HG03439 (cell line): ENCODE data around the gene SERP2.
"Not testable (repeated sequence)": the region's sequence is repeated elsewhere in the genome, so short reads cannot be mapped to it uniquely, and the experiment has no call there.

Experiments used
- ATAC-seq: cut with Tn5 transposase; IDR thresholded peaks from one replicate; pipeline ENCODE4 v1.9.1; 2021; ENCODE audit warnings: mild to moderate bottlenecking, moderate library complexity; ENCODE audit not compliant: unreplicated experiment

Gene SERP2

DNA sequence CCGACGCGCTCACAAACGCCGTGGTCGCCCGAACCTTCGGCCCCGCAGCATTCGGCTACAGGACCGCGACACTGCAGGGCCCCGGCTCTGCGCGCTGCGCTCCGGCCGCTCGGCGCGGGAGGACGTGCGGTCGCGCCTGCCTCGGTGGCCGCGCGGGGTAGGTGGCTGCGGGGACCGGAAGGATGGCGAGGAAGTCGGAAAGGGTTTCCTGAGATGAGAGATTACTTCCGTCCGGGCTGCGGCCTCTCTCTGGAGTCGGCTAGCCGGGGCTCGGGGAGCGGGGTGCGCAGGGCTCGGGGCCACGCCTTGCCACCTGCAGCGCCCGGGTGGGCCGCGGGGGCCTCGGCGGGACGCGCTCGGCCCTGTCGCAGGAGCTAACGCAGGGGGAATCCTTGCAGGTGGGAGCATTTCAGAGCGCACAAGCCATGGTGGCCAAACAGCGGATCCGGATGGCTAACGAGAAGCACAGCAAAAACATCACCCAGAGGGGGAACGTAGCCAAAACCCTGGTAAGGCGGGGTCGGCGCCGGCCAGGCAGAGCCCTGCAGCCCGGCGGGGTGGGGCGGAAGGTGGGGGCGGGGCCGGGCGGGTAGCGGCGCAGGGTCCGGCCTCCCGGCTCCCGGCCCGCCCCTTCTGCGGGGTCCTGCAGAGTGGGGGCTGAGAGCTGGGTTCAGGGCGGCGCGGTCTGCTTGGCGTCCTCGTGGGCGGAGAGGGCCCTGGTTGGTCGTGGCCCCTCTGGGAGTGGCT lies at the start of gene SERP2:
Gene SERP2 (plus strand): TSS at position 224 of the 747 bp plus-strand sequence. CDS start 202 bp downstream, at position 426.
- no peak for ATAC-seq

DNA sequence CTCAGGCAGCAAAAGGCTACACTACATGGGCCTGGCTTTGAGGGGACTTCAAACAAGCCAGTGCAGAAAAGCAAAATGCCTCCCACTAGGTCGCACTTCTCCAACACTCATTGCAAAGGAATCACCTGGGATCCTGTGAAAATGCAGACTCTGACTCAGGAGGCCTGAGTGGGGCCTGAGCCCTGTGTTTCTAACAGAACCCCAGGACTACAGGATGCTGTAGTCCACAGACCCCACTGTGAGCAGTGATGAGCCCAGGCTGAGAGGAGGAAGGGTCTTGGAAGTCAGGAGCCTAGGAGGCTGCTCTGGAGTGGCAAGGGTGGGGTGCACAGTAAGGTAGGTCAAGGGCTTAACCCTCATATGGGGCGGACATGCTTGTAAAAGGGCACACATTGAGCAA lies 46.7 kb upstream of the SERP2 start:
- no peak for ATAC-seq

DNA sequence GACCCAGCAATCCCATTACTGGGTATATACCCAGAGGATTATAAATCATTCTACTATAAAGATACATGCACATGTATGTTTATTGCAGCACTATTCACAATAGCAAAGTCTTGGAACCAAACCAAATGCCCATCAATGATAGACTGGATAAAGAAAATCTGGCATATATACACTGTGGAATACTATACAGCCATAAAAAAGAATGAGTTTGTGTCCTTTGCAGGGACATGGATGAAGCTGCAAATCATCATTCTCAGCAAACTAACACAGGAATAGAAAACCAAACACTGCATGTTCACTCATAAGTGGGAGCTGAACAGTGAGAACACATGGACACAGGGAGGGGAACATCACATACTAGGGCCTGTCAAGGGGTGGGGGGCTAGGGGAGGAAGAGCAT lies 44.6 kb upstream of the SERP2 start:
- ATAC-seq = not testable (repeated sequence)

DNA sequence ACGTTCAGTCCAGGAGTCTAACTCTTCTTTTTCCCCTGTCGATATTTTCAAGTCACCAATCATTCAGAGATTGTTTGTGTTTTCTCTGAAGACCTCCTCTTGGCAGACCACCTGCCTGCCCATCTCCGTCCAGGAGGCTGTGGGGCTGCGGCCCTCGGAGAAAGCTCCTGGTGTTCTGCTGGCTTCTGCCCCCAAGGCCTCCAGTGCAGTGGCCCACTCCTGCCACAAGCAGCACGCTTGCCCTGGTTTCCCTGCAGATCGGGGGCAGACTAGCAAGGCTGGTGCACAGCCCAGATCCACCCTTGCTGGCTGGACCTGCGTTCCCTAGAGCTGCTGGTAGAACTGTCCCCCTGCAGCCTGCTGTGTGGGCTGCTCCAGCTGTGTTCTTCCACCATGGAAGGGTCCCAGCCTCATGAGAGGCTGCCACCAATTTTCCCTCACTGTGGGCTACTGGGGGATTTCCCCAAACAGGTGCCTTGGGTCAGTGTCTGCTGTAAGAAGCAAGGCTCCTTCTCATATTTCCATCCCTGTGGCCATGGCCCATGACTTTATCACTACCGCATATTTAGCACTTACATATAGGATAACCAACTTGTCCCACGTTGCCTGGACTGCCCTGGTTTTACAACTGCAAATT lies 43.6 kb upstream of the SERP2 start:
- ATAC-seq = no peak

DNA sequence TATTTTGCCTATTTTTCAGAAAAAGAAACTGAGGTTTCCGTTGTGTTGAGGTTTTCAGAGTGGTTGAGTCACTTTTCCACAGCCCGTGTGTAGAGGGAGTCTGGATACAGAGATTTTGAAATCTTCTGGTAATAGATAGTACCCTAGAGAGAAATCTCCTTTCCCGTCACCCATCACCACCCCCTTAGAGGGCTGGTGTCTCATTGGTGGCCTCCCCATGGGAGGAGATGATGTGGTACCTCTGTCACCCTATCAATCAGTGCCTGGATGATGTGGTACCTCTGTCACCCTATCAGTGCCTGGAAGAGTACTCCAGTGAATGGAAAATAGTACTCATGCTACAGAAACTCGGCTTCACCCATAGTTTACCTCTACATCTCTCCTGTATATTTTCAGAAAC lies 42.2 kb upstream of the SERP2 start:
- ATAC-seq = no peak

DNA sequence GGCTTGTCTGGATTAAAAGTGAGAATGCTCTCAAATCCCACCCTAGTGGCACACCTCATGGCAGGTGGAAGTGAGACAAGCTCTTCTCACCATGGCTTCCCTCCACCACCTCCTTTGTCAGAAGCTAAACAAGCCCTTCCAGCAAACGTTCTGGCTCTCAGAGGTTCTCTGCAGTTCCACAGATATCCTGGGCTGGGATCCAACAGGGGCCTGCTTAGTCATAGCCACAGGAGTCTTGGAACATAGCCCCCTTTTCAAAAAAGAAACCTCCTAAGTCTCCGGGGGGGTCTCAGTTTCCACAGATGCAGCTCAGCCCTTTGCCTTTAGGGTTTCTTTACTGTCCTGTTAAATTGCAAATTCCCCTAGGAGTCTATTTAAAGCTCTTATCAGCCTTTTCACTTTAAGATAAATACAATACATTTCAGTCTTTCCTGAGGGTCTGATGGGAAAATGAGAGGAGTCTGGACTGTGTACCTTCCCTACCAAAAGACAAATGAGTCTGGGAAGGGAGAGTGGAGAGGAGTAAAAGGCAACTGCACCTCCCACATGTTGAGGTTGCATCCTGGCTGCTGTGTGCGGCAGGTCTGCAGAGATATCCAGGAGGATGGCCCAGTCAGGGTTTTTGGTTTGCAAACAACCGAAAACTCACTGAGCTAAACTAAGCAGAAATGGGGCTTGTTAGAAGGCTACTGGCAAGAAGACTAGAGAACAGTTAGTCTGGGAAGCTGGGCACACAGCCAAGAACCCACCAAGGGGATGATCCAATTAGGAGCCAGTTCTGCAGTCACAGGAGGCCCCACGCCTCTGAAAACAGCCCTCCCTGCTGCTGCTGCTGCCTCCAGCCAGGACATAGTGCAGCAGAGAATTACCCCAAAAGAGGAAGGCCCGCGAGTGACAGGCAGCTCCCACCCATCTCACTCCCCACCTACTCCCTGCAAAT lies 41.4 kb upstream of the SERP2 start:
- no peak for ATAC-seq

DNA sequence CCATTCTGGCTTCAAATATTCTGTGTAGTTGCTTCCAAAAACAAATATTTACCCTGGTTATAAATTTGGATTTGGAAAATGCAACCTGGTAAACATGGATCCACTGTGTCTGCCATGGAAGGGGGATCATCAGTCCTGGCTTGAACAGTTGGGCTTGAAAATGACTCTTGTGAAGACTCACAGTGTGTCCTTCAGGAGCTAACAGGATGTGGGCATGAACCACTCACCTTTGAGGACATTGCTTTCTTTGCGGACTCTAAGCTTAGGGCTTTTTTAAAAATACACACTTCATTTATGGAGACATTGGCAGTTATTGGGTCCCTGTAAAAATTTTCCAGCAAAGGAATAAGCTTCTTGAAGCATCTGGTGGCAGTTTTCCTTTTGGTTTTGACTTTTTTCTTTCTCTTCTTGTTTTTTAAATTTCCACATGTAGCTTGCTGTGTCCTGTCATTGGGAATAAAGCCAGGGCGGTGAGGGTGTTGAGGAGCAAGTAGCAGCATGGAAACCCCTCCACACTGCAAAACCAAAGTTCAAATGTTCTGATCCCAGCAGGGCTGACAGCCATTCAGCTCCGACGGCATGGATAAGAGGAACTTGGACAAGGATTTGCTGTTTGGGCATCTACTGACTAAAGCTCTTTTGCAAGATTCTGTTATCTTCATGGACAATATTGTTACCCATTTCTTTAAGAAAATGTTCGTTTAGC lies 39.5 kb upstream of the SERP2 start:
- ATAC-seq = no peak

DNA sequence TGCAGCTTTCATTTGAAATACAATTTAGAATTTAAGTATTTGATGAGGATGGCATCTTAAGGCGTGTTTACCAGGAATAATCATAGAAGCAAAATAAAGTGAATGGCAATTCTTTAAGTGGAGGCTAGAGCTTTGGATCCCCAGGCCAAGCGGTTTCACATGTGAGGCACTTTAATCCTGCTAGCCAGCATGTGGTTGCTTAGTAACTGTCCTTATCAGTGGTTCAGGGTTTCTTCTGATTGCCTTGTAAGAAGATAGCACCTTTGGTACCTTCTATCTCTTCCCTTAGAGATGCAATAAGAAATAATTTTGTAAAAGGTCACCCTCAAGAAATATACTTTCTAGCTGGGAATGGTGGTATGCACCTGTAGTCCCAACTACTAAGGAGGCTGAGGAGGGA lies 38.9 kb upstream of the SERP2 start:
- ATAC-seq = no peak

DNA sequence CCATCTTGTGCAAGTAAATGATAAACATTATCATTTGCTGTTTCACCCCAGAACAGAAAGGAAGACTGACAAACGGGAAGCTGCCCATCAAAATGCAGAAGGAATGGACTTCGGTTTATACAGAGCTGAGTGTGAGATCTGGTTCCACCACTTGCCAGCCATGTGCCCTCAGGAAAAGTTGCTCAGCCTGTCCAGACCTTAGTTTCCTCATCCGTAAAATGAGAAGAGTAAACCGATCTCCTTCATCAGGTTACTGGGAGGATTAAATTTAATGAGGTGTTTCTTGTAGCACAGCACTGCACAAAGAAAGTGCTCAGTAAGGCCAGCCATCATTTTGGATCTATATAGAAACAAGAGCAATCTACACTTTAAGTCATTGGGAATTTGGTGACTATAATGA lies 36.7 kb upstream of the SERP2 start:
- ATAC-seq = no peak

DNA sequence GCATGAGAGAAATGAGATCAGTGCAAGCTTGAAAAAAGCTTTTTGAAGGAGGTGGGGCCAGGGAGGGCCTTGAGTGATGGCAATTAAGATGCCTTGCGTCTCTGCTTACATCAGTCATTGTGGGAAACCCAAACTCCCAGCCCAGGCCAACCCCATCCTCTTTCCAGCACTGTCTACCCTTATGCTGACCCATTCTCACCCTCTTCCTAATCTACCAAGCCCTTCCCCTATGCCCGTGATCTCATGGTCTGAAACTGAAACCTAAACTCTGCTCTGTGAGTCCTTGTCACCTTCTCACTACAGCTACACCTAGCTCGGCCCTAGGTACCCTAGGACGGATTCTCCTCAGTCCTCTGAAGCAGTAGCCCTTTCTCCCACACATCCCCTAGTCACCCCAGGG lies 36.0 kb upstream of the SERP2 start:
- no peak for ATAC-seq

DNA sequence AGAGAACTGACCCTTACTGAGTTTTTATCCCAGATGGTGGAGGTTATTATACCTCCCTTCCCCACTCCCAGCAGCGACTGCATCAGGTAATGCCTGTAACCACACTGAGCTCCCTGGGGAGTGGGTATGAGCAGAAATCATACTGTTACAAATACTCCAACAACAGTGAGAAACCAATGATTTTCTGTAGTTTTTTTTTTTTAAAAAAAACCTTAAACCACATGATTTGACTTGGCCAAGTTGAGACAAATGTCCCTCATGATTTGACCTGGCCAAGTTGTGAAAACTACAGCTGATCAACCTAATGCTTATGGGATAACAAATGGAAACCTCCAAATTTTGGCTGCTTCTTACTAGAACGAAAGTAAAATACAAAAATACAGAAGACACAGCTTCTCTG lies 33.1 kb upstream of the SERP2 start:
- ATAC-seq = no peak

DNA sequence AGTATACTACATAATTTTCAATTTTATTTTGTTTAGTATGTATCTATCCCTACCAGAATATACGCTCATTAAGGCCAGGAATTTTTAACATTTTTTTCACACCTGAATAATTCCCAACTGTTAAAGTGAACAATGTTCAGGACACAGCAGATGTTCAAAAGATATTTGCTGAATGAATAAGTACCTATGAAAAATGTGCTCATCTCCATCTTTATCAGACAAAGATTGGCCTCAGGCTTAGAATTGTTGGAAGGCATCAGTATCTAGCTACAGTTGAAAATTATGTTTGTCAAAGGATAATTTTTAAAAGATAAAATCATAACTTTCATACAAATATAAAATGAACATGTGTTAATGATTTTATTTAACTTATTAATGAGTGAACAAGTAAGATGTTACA lies 30.9 kb upstream of the SERP2 start:
- ATAC-seq = no peak

DNA sequence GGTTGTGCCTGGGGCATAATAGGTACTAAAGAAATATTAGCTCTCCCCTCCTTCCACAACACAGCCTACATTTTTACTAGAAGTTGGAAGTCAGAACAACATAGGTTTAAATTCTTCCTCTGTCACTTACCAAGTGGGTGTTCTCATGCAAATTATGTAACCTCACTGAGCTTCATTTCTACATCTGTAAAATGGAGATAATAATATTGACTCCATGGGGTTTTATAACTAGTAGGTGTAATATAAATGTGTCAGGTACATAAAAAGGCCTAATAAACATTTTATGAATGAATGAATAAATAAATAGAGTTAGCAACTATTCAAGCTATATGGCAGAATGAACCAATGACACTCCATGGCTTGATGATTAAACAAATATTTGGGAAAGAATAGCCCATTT lies 27.1 kb upstream of the SERP2 start:
- ATAC-seq = no peak

DNA sequence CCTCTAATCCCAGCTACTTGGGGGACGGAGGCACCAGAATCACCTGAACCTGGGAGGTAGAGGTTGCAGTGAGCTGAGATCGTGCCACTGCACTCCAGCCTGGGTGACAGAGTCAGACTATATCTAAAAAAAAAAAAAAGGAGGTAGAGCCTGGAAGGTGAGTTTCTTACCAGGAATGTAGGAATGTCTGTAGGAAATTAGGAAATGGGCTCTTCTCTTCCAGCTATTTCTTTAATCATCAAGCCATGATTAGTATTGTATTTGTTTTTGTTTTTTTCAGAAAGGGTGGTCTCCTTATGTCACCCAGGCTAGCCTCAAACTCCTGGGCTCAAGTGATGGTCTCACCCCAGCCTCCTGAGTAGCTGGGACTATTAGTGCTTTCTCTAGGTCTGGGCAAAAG lies 26.3 kb upstream of the SERP2 start:
- no peak for ATAC-seq

DNA sequence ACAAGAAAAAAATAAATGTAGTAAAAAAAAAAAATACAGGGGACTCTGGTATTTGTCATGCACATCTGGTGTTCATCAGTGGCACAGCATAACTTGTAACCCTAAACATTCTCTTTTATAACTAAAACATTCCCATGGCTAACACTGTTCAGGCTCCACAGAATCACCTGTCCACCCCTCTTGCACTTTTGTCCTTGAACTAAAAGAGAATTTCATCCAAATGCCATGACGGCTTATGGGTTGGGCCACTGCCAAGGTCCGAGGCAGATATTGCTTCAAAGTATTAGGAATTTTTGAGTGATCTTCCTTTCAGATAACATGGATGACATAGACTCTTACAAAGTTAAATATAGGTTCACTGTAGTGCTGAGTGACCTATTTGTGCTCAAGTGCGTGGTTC lies 25.7 kb upstream of the SERP2 start:
- ATAC-seq = no peak

DNA sequence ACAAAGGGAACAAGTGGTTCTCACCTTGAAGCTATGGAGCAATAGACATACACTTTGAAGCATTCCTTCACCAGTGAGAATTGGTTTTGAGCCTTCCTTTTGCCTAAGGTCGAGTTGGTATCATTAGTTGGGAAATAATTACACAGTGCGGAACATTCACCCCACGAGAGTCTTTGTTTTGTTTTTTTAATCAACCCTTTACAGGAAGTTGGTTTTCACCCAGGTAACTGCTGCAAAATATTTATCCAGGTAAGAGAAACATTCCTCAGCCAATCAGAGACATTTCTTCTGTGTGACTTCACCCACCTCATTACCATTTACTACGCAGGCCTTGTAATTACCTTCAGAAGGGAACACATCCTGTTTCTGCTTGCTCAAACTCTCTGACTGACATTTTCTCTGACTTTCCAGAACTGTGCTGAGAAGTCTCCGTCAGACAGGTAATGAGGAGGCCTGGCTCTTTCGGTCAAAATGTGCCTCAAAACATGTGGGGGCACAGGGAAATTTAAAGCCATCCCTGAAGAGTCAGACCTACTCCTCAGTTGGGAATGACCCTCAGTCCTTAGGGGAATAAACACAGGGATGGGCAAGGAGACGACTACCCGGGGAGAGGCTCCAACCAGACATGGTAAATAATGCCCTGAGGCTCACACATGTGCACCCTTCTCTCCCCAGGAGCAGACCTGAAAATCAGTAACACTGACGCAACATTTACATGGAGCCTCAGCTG lies 22.7 kb upstream of the SERP2 start:
- no peak for ATAC-seq

DNA sequence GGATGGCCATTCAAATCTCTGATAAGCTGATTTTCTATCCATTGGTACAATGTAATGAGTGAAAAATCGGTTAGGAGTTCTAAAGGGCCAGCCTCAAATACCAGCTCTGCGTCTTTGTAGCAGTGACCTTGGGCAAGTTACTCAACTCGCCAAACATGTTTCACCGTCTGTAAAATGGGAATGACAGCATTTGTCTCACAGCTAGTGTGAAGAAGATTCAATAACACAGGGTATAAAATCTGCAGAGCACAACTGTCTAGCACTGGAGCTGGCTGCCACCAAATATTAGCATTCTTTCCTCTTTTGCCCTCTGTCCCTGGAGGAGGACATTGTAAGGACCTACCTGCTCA lies 22.1 kb upstream of the SERP2 start:
- no peak for ATAC-seq

DNA sequence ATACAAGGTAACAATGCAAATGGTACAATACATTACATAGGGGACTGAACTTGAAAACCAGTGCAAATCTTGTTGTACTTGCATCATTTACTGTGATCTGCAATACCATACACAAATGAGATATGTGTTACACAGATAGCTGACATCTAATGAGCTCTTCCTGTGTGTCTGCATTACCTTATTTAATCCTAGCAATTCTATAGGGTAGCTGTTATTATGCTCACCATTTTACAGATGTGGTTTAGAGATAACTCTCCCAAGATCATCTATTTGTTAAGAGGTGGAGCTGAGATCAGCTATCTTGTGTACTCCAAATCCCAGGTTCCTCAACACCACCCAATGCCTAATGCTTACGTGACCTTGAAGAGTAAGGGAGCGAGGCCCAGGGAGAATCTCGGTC lies 21.4 kb upstream of the SERP2 start:
- ATAC-seq = no peak

DNA sequence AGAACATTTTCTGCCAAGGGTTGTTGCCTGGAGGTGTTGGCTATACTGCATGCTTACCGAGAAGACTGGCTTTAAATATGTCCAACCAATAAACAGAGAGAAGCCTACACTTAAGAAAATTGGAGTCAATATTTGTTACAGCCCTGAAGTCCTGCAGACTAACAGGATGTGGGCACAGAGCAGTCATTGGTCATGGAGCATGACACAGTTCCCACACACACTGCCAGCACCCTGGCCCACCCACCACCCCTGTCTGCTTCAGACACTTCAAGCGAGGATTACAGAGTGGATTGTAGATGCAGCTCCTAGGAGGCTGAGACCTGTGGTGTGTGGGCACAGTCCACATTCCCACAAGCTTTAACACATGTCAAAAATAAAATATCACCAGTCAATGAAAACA lies 21.0 kb upstream of the SERP2 start:
- no peak for ATAC-seq

DNA sequence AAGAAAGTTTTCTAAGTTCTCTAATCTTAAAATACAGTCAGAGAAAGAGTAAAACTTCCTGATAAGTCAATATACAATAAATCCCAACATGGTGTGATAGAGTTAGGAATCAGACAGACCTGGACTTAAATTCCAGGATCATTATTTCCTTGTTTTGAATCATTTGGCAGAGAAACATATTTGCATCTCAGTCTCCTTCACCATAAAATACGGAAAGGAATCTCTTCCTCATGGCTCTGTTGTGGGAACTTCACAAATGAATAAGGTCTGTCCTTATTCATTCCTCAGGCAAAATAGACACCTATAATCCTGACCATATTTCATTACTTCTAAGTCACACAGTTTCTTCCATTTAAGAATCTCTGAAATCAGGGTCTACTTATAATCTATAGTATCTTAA lies 19.3 kb upstream of the SERP2 start:
- no peak for ATAC-seq

DNA sequence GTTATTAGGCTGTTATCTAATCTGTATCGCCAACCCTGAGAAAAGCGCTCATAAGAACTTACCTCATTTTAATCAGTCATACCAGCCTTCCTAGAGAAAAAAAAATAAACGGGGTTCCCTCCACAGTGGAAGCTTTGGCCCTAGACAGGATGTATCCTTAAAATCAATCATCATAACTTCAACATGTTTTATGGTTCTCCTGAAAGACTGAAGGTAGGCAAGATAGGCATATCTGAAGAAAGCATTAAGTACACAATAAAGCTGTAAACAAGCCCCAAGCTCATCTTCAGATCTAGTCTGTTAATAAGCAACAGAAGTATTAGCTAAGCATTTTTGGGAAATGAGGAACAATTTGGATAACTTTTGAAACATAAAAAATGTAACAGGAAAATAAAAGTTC lies 18.7 kb upstream of the SERP2 start:
- no peak for ATAC-seq
